Spleen (tissue), 11 donors: ENCODE data around the gene NPLOC4. TPM values are rescaled to one million over a fixed set of nuclear protein-coding genes. Genes with fewer than 3 reads are reported as not detected.

Source experiments
- DNase-seq: peaks from one replicate; pipeline ENCODE4 v3.0.0-alpha.2; 2020
- H3K27ac ChIP-seq, 8 donors: fragments of 200-600 bp; sonication (generic) in 7 of 8; 1 replicate in 4 of 8; 2 replicates in 4 of 8; pipeline versions ENCODE4 v1.5.0 to v1.8.0; 2016 to 2021; ENCODE audit warnings: inconsistent platforms in 4 of 8, mild to moderate bottlenecking in 4 of 8, moderate library complexity in 1 of 8
- H3K27me3 ChIP-seq, 7 donors: fragments of 200-600 bp; sonication (generic) in 6 of 7; replicated peaks in 1 of 7; 1 replicate in 4 of 7; 2 replicates in 3 of 7; pipeline versions ENCODE4 v1.5.0 to v1.8.0; 2016 to 2021; ENCODE audit warnings: inconsistent platforms in 3 of 7, mild to moderate bottlenecking in 1 of 7
- H3K36me3 ChIP-seq, 6 donors: fragments of 200-600 bp; sonication (generic) in 5 of 6; 1 replicate in 4 of 6; 2 replicates in 2 of 6; pipeline versions ENCODE4 v1.5.0 to v1.8.0; 2016 to 2021; ENCODE audit warnings: inconsistent platforms in 2 of 6
- H3K4me1 ChIP-seq, 6 donors: fragments of 200-600 bp; sonication (generic) in 5 of 6; 1 replicate in 3 of 6; 2 replicates in 3 of 6; pipeline versions ENCODE4 v1.5.0 to v1.8.0; 2016 to 2021; ENCODE audit warnings: inconsistent platforms in 3 of 6
- H3K4me3 ChIP-seq, 8 donors: fragments of 200-600 bp; sonication (generic) in 7 of 8; 1 replicate in 4 of 8; 2 replicates in 4 of 8; pipeline versions ENCODE4 v1.5.0 to v1.8.0; 2016 to 2021; ENCODE audit warnings: inconsistent platforms in 4 of 8, mild to moderate bottlenecking in 4 of 8, moderate library complexity in 2 of 8
- H3K9me3 ChIP-seq, 8 donors: fragments of 200-600 bp; sonication (generic) in 7 of 8; 1 replicate in 4 of 8; 2 replicates in 4 of 8; pipeline versions ENCODE4 v1.5.0 to v1.8.0; 2016 to 2021; ENCODE audit warnings: inconsistent platforms in 4 of 8
- CTCF ChIP-seq, 11 experiments: fragments of 200-600 bp in 7 of 11; fragments of 450-650 bp in 4 of 11; sonication (generic) in 4 of 11; IDR thresholded peaks in 8 of 11; conservative IDR thresholded peaks in 3 of 11; 1 replicate in 7 of 11; 2 replicates in 4 of 11; pipeline versions ENCODE4 v1.4.0 to v1.8.0; 2016 to 2021; ENCODE audit warnings: antibody characterized with exemption in 11 of 11, inconsistent platforms in 4 of 11, mild to moderate bottlenecking in 1 of 11
- POLR2A ChIP-seq, 3 donors: fragments of 450-650 bp; IDR thresholded peaks; one replicate each; pipeline ENCODE4 v1.5.1; 2017; ENCODE audit warnings: antibody characterized with exemption in 3 of 3, mild to moderate bottlenecking in 1 of 3
- POLR2AphosphoS5 ChIP-seq, 3 donors: sonication (generic); formaldehyde crosslinking; IDR thresholded peaks; one replicate each; pipeline ENCODE4 v1.5.1; 2017; ENCODE audit warnings: antibody characterized with exemption in 3 of 3
- WGBS, 5 donors: extraction: QIAGEN DNeasy Blood & Tissue Kit in 3 of 5; methylation state at CpG; one replicate each; pipeline versions ENCODE4 v1.1.5 to v1.1.7; 2013 to 2018; 5-methylcytosine and 5-hydroxymethylcytosine counted together
- intact Hi-C: fragments of 100-400 bp; cut with DNase I; formaldehyde crosslinking; loops from one replicate; pipeline ENCODE4 v1.15.0; 2023; ENCODE audit warnings: low total_unique reads
- polyA plus RNA-seq, 3 donors: library from polyadenylated mRNA; stranded (reverse); fragments of 200-250 nt; gene quantifications; one replicate each; pipeline ENCODE4 v1.2.1, GENCODE V29; 2013
- total RNA-seq, 7 donors: library from RNA; depleted of rRNA in 3 of 7; stranded (reverse); fragments of >200 nt in 3 of 7; fragmentation: NEBNext Ultra II Directional in 4 of 7; extraction: Animal tissue kit (Norgen Biotek cat#: 25700) in 4 of 7; gene quantifications; one replicate each; pipeline versions ENCODE4 v1.1.0 to v1.2.1, GENCODE V29; 2016 to 2021
- donor health status: healthy with polysubstance abuse.
- donor health status: DM: no; HTN: no; CAD: no; lungs with moderate emphysema.
- donor health status: DM: no; HTN: no; CAD: no.
- donor health status: Bipolar disorder and iron deficiency.
- donor health status: healthy.
- donor health status: DM: no; HTN: no; CAD: no.
- donor health status: DM: yes; HTN: yes; CAD: no.

The NPLOC4 gene
- total and polyA plus RNA-seq, 10 donors = 19.3 to 130 (median 81.3) TPM

- peak overlapping the region in 4 of 8 donors; percentile 19 to 58 (median 20) for H3K27ac ChIP-seq
- 88 to 94% (median 91%) methylated on average over 3 to 6 of the region's 6 CpGs for WGBS, 5 donors
- H3K36me3 ChIP-seq = peaks cover 0 to 61% (median 42%) of the 10 kb centered on the region in 6 donors
Observed at GRCh38 chr17:81556863-81557262, 80.0 kb downstream of the NPLOC4 start.

GRCh38 chr17:81556175-81556691, 80.7 kb downstream of the NPLOC4 start:
- Histone ChIP-seq H3K4me1 (peaks cover 13 to 80% (median 50%) of the 10 kb centered on the region in 6 donors), H3K27me3 (no peaks in the 10 kb centered on the region), H3K27ac (peak overlapping the region in 2 of 8 donors; percentile 21 to 58), H3K9me3 (no peaks in the 10 kb centered on the region), H3K4me3 (no peak overlapping the region), H3K36me3 (peaks cover 0 to 55% (median 42%) of the 10 kb centered on the region in 6 donors)
- no peak for TF ChIP-seq CTCF (IDR thresholded peaks at IDR 0.05 in 8 of 11, conservative IDR thresholded peaks at IDR 0.05 in 3 of 11)
- no peak for TF ChIP-seq POLR2A (IDR thresholded peaks at IDR 0.05)
- TF ChIP-seq POLR2AphosphoS5 (IDR thresholded peaks at IDR 0.05) = peak; percentile 6 to 51 (median 22)
- intact Hi-C loops = no loop called here
- 84 to 96% (median 91%) methylated on average over 3 to 9 of the region's 9 CpGs for WGBS, 5 donors
- no peak for DNase-seq

More at GRCh38 chr17:81556863-81557262, 80.0 kb downstream of the NPLOC4 start:
- TF ChIP-seq POLR2AphosphoS5 (IDR thresholded peaks at IDR 0.05) = peak in 1 of 3 donors; percentile 38
- no peak for TF ChIP-seq POLR2A (IDR thresholded peaks at IDR 0.05)
- no peaks in the 10 kb centered on the region for H3K27me3 ChIP-seq
- no peak overlapping the region for H3K4me3 ChIP-seq
- intact Hi-C loops = no loop called here
- DNase-seq = no peak
- H3K9me3 ChIP-seq = no peaks in the 10 kb centered on the region
- peaks cover 9 to 80% (median 52%) of the 10 kb centered on the region in 6 donors for H3K4me1 ChIP-seq

- intact Hi-C loops = no loop called here
- Histone ChIP-seq H3K27me3 (no peaks in the 10 kb centered on the region), H3K4me3 (peak overlapping the region; percentile 74 to 100 (median 98)), H3K27ac (peak overlapping the region; percentile 84 to 95 (median 90)), H3K9me3 (no peaks in the 10 kb centered on the region), H3K36me3 (peaks cover 0 to 52% (median 36%) of the 10 kb centered on the region in 6 donors), H3K4me1 (peaks cover 19 to 79% (median 63%) of the 10 kb centered on the region in 6 donors)
- TF ChIP-seq CTCF (IDR thresholded peaks at IDR 0.05 in 8 of 11, conservative IDR thresholded peaks at IDR 0.05 in 3 of 11) (no peak), POLR2A (IDR thresholded peaks at IDR 0.05) (no peak), POLR2AphosphoS5 (IDR thresholded peaks at IDR 0.05) (peak in 2 of 3 donors; percentile 34 to 74)
- no peak for DNase-seq
- WGBS, 5 donors = 15 to 19% (median 16%) methylated on average over 23 to 24 of the region's 24 CpGs
Observed at GRCh38 chr17:81553616-81554181, 83.2 kb downstream of the NPLOC4 start.

- Histone ChIP-seq H3K27ac (peak overlapping the region; percentile 84 to 95 (median 90)), H3K4me1 (peaks cover 19 to 80% (median 65%) of the 10 kb centered on the region in 6 donors), H3K4me3 (peak overlapping the region; percentile 74 to 100 (median 98)), H3K27me3 (no peaks in the 10 kb centered on the region), H3K36me3 (peaks cover 0 to 52% (median 34%) of the 10 kb centered on the region in 6 donors), H3K9me3 (no peaks in the 10 kb centered on the region)
- WGBS, 5 donors = 1% methylated on average over 15 to 19 of the region's 19 CpGs
- intact Hi-C loops = no loop called here
- peak; percentile 90 for DNase-seq
- TF ChIP-seq POLR2AphosphoS5 (IDR thresholded peaks at IDR 0.05) (peak in 2 of 3 donors; percentile 4 to 32), POLR2A (IDR thresholded peaks at IDR 0.05) (no peak), CTCF (IDR thresholded peaks at IDR 0.05 in 8 of 11, conservative IDR thresholded peaks at IDR 0.05 in 3 of 11) (no peak)
Observed at GRCh38 chr17:81553018-81553615, 83.8 kb downstream of the NPLOC4 start.
